Mammary epithelial cell (primary cell): Measurements from ENCODE around the gene SLC25A48.

Source experiments
- CTCF ChIP-seq, 2 donors: IDR thresholded peaks in 1 of 2; conservative IDR thresholded peaks in 1 of 2; 2 replicates each; pipeline ENCODE4 v1.5.1; 2011 to 2012; ENCODE audit warnings: inconsistent platforms in 2 of 2, low read length in 2 of 2, mild to moderate bottlenecking in 2 of 2, control low read depth in 1 of 2, low read depth in 1 of 2; ENCODE audit not compliant: insufficient read depth in 1 of 2; ENCODE audit errors: extremely low read depth in 1 of 2
- EZH2 ChIP-seq: IDR thresholded peaks from 2 replicates; pipeline ENCODE4 v1.6.1; 2012; ENCODE audit warnings: low read length, inconsistent platforms, borderline replicate concordance

GRCh38 chr5:135846311-135846710, 11.8 kb downstream of the SLC25A48 start:
- TF ChIP-seq EZH2 = no peak
- TF ChIP-seq CTCF (conservative IDR thresholded peaks at IDR 0.05 in 1 of 2, IDR thresholded peaks at IDR 0.05 in 1 of 2; ENCODE audit: extremely low read depth in 1 of 2, insufficient read depth in 1 of 2, low read depth in 1 of 2, low read length in 2 of 2) = no peak
